SU-DHL-6 (cell line): ENCODE data around the gene SMYD4.

Source experiments
- CTCF ChIP-seq: fragments of 200-600 bp; sonication (generic); IDR thresholded peaks from one replicate; pipeline ENCODE4 v1.5.1; 2017; ENCODE audit warnings: antibody characterized with exemption, mild to moderate bottlenecking, low read length, moderate library complexity; ENCODE audit not compliant: insufficient read depth, poor library complexity, severe bottlenecking
- EZH2phosphoT487 ChIP-seq: fragments of 200-600 bp; sonication (generic), shearing (Covaris generic); conservative IDR thresholded peaks from 2 replicates; pipeline ENCODE4 v1.6.1; 2018; ENCODE audit warnings: mild to moderate bottlenecking, antibody characterized with exemption, low read length, moderate library complexity, mixed read lengths

- TF ChIP-seq EZH2phosphoT487 (no peak), CTCF (no peak)
These were observed 98.6 kb downstream of the SMYD4 start for GRCh38 chr17:1731194-1731506.
